Measurements from ENCODE around the gene AHDC1. TPM values are rescaled to one million over a fixed set of nuclear protein-coding genes. Genes with fewer than 3 reads are reported as not detected.
A peak's percentile ranks its signal among the peaks of the same experiment; 100 is the strongest.
"Not testable (repeated sequence)": the region's sequence is repeated elsewhere in the genome, so short reads cannot be mapped to it uniquely, and the experiment has no call there.

Gene AHDC1
- total and polyA plus RNA-seq, 2 experiments from 2014 or later, result 13.3 to 14.4 TPM

DNA sequence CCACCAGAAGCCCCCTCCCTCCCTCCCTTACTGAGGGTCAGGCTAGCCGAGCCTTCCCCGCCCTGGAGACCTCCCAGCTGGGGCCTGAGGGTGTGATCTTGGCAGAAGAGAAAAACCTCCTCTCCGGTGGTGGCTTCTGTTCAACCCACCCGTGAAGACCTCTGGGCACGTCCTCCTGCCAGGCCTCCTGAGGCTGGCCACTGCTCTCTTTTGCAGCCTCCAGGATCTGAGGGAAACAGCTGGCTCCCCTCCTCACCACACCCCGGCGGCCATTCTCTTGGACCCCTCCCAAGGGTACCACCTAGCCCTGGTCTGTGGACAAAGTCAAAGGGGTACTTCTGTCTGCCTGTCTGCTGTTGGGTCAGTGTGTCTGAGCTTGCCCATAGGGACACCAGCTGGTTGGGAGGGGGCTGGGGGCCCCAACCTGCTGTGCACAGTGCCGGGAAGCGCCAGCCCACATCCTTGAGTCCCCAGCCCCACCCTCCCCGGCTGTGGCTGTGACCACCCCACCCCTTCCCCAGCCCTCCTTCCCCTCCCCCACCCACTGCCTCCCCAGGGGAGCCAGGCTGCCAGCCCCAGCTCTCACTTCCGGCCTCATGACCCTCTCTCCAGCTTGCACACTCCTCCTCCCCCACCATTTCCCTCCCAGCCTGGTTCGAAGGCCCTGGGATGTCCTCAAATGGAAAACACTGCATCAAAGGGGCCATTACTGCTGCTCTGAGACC lies 48.1 kb downstream of the AHDC1 start:
- DNase-seq (ENCODE audit: low spot score), result peak; percentile 56
- H3K4me2 ChIP-seq, result peak overlapping the region; percentile 8
- H3K27ac ChIP-seq, result peak overlapping the region; percentile 94
- no peak overlapping the region for H3K4me3 ChIP-seq
- 68% methylated on average over 8 of the region's 12 CpGs for WGBS (ENCODE audit: low lambda C conversion rate, missing lambda C conversion rate)
- H3K9me2 ChIP-seq (replicated peaks; ENCODE audit: insufficient read depth), result no peaks in the 10 kb centered on the region
- no peaks in the 10 kb centered on the region for H3K9me3 ChIP-seq (ENCODE audit: low read depth)
- H3K4me1 ChIP-seq (ENCODE audit: insufficient read depth), result peaks cover 63% of the 10 kb centered on the region
- H3K27me3 ChIP-seq, result no peaks in the 10 kb centered on the region
- H2AFZ ChIP-seq, result no peak overlapping the region
- H4K20me1 ChIP-seq (ENCODE audit: insufficient read depth, poor library complexity, severe bottlenecking), result no peaks in the 10 kb centered on the region
- H3K79me2 ChIP-seq, result peaks cover 54% of the 10 kb centered on the region
- TF ChIP-seq EZH2 (IDR thresholded peaks at IDR 0.05; ENCODE audit: borderline replicate concordance), result no peak
- no peak for TF ChIP-seq EZH2phosphoT487 (IDR thresholded peaks at IDR 0.05; ENCODE audit: low read depth, severe bottlenecking, unreplicated experiment)
- TF ChIP-seq, protein P1, sequence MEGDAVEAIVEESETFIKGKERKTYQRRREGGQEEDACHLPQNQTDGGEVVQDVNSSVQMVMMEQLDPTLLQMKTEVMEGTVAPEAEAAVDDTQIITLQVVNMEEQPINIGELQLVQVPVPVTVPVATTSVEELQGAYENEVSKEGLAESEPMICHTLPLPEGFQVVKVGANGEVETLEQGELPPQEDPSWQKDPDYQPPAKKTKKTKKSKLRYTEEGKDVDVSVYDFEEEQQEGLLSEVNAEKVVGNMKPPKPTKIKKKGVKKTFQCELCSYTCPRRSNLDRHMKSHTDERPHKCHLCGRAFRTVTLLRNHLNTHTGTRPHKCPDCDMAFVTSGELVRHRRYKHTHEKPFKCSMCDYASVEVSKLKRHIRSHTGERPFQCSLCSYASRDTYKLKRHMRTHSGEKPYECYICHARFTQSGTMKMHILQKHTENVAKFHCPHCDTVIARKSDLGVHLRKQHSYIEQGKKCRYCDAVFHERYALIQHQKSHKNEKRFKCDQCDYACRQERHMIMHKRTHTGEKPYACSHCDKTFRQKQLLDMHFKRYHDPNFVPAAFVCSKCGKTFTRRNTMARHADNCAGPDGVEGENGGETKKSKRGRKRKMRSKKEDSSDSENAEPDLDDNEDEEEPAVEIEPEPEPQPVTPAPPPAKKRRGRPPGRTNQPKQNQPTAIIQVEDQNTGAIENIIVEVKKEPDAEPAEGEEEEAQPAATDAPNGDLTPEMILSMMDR (IDR thresholded peaks at IDR 0.05; ENCODE audit: poor library complexity), result no peak
- no peaks in the 10 kb centered on the region for H3K36me3 ChIP-seq (replicated peaks; ENCODE audit: insufficient read depth, low read depth)

DNA sequence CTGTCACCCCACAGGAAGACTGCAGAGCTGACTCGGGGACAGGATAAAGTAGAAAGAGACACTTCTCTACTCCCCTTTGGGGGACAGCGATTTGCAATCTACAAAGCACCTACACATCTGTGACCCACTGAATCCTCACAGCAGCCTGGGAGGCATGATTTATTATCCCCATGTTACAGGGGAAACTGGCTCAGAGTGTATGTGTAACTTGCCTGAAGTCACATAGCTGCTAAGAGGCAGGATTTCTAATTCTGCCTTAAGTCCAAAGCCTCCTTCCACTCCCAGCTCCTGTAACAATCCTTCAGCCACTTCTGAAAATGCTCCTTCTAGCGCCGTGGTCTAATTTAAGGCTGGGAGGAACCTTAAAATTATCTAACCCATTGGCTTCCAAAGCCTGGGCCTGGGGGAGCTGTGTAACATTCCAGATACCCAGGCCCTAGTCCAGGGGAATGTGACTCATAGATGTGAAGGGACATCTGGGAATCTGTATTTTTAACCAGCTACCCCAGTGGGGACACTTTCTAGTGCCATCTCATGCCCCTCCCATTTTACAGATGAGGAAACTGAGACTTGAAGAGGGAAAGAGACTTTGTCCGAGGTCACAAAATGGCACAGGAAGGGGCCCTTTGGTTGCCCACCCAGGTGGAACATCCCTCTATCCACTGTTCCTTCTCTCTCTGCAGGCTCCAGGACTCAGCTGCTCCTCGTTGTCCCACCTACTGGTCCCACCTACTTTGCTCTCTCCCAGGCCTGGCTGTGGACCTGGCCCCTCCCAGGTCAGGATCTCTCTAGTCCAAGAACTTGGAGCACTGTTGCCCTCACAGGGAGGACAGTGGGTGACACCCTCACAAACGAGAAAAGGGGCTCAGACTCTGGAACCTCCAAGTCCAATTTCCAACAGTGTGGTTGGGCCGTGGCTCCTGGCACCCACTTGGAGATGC lies 48.9 kb downstream of the AHDC1 start:
- Histone ChIP-seq H4K20me1 (ENCODE audit: insufficient read depth, poor library complexity, severe bottlenecking) (no peaks in the 10 kb centered on the region), H3K4me2 (peak overlapping the region; percentile 32), H3K4me3 (no peak overlapping the region), H3K9me2 (replicated peaks; ENCODE audit: insufficient read depth) (no peaks in the 10 kb centered on the region), H3K27ac (peak overlapping the region; percentile 94), H3K36me3 (replicated peaks; ENCODE audit: insufficient read depth, low read depth) (no peaks in the 10 kb centered on the region), H3K4me1 (ENCODE audit: insufficient read depth) (peaks cover 55% of the 10 kb centered on the region), H3K27me3 (no peaks in the 10 kb centered on the region), H3K9me3 (ENCODE audit: low read depth) (no peaks in the 10 kb centered on the region), H2AFZ (no peak overlapping the region), H3K79me2 (peaks cover 47% of the 10 kb centered on the region)
- WGBS (ENCODE audit: low lambda C conversion rate, missing lambda C conversion rate), result 67% methylated on average over 7 of the region's 8 CpGs
- TF ChIP-seq, protein P1 (IDR thresholded peaks at IDR 0.05; ENCODE audit: poor library complexity), result no peak
- TF ChIP-seq EZH2 (IDR thresholded peaks at IDR 0.05; ENCODE audit: borderline replicate concordance) (no peak), EZH2phosphoT487 (IDR thresholded peaks at IDR 0.05; ENCODE audit: low read depth, severe bottlenecking, unreplicated experiment) (no peak)
- no peak for DNase-seq (ENCODE audit: low spot score)

DNA sequence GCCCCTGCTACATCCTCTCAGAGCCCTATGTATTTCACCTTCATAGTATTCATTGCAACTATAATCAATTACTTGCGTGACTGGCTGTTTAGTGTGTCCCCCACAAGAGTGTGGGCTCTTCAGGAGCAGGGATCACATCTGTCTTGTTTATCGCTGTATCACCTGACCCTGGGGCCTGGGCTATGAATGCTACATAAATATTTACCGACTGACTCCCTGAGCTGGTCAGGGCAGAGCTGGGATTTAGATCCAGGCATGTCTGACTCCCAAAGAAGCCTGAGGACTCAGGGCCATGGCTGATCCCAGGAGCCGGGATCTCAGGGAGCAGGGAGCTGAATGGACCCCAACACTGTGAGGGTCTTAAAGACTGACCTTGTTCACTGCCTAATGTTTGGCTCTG lies 49.7 kb downstream of the AHDC1 start:
- WGBS (ENCODE audit: low lambda C conversion rate, missing lambda C conversion rate), result 58% methylated on average over 4 of the region's 4 CpGs
- H3K36me3 ChIP-seq (replicated peaks; ENCODE audit: insufficient read depth, low read depth), result no peaks in the 10 kb centered on the region
- TF ChIP-seq EZH2phosphoT487 (IDR thresholded peaks at IDR 0.05; ENCODE audit: low read depth, severe bottlenecking, unreplicated experiment) (no peak), EZH2 (IDR thresholded peaks at IDR 0.05; ENCODE audit: borderline replicate concordance) (no peak)
- TF ChIP-seq, protein P1 (IDR thresholded peaks at IDR 0.05; ENCODE audit: poor library complexity), result no peak
- no peaks in the 10 kb centered on the region for H3K9me3 ChIP-seq (ENCODE audit: low read depth)
- no peaks in the 10 kb centered on the region for H4K20me1 ChIP-seq (ENCODE audit: insufficient read depth, poor library complexity, severe bottlenecking)
- peak overlapping the region; percentile 32 for H3K4me2 ChIP-seq
- no peaks in the 10 kb centered on the region for H3K9me2 ChIP-seq (replicated peaks; ENCODE audit: insufficient read depth)
- no peak overlapping the region for H2AFZ ChIP-seq
- peak overlapping the region; percentile 94 for H3K27ac ChIP-seq
- peaks cover 40% of the 10 kb centered on the region for H3K79me2 ChIP-seq
- no peak overlapping the region for H3K4me3 ChIP-seq
- peaks cover 48% of the 10 kb centered on the region for H3K4me1 ChIP-seq (ENCODE audit: insufficient read depth)
- no peaks in the 10 kb centered on the region for H3K27me3 ChIP-seq
- DNase-seq (ENCODE audit: low spot score), result no peak

DNA sequence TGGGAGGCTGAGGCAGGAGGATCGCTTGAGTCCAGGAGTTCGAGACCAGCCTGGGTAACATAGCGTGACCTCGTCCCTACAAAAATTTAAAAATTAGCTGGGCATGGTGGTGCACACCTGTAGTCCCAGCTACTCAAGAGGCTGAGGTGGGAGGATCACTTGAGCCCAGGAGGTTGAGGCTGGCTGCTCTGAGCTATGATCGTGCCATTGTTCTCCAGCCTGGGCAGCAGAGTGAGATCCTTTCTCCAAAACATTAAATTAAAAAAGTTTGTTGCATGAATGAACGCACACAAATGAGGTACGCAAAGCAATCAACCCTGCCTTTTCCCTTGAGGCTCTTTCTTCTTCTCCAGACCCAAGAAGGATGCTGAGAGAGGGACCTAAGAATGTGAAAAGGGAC lies 50.1 kb downstream of the AHDC1 start:
- peaks cover 35% of the 10 kb centered on the region for H3K79me2 ChIP-seq
- H3K27ac ChIP-seq, result peak overlapping the region; percentile 94
- 96% methylated on average over 7 of the region's 7 CpGs for WGBS (ENCODE audit: low lambda C conversion rate, missing lambda C conversion rate)
- H4K20me1 ChIP-seq (ENCODE audit: insufficient read depth, poor library complexity, severe bottlenecking); H3K36me3 ChIP-seq (replicated peaks; ENCODE audit: insufficient read depth, low read depth); H2AFZ ChIP-seq; H3K27me3 ChIP-seq; H3K9me3 ChIP-seq (ENCODE audit: low read depth); H3K4me3 ChIP-seq; H3K4me2 ChIP-seq; DNase-seq (ENCODE audit: low spot score); H3K9me2 ChIP-seq (replicated peaks; ENCODE audit: insufficient read depth): not testable (repeated sequence)
- peaks cover 43% of the 10 kb centered on the region for H3K4me1 ChIP-seq (ENCODE audit: insufficient read depth)
